GM21423 (cell line): Measurements from ENCODE around the gene MYO1F.
A peak's percentile ranks its signal among the peaks of the same experiment; 100 is the strongest.
"Not testable (repeated sequence)": the region's sequence is repeated elsewhere in the genome, so short reads cannot be mapped to it uniquely, and the experiment has no call there.

ENCODE experiments used
- ATAC-seq: cut with Tn5 transposase; IDR thresholded peaks from one replicate; pipeline ENCODE4 v1.9.1; 2021; ENCODE audit warnings: mild to moderate bottlenecking, moderate library complexity; ENCODE audit not compliant: unreplicated experiment

MYO1F gene

GRCh38 chr19:8600816-8601215 is 23.6 kb upstream of the MYO1F start:
- ATAC-seq: no peak

- ATAC-seq: no peak
Observed at GRCh38 chr19:8600064-8600463, 22.8 kb upstream of the MYO1F start.

- no peak for ATAC-seq
Observed at GRCh38 chr19:8596168-8596567, 18.9 kb upstream of the MYO1F start.

GRCh38 chr19:8595651-8596050 is 18.4 kb upstream of the MYO1F start:
- ATAC-seq: no peak

GRCh38 chr19:8593931-8594330 is 16.7 kb upstream of the MYO1F start:
- no peak for ATAC-seq

GRCh38 chr19:8592231-8593009 is 15.2 kb upstream of the MYO1F start:
- ATAC-seq: no peak

GRCh38 chr19:8589177-8589714 is 12.0 kb upstream of the MYO1F start:
- ATAC-seq: no peak

- no peak for ATAC-seq
Observed at GRCh38 chr19:8585894-8586750, 8.9 kb upstream of the MYO1F start.

- ATAC-seq: no peak
Observed at GRCh38 chr19:8584965-8585893, 8.0 kb upstream of the MYO1F start.

- ATAC-seq: no peak
Observed at GRCh38 chr19:8580710-8581281, 3.6 kb upstream of the MYO1F start.

GRCh38 chr19:8578642-8579265 is 1.5 kb upstream of the MYO1F start:
- no peak for ATAC-seq

GRCh38 chr19:8577741-8578140 is 499 bp upstream of the MYO1F start:
- no peak for ATAC-seq

- ATAC-seq: no peak
Observed at GRCh38 chr19:8576273-8576993, 809 bp downstream of the MYO1F start.

- no peak for ATAC-seq
Observed at GRCh38 chr19:8575467-8575997, 1.7 kb downstream of the MYO1F start.

- not testable (repeated sequence) for ATAC-seq
Observed at GRCh38 chr19:8574619-8574922, 2.7 kb downstream of the MYO1F start.

- ATAC-seq: no peak
Observed at GRCh38 chr19:8573316-8573715, 3.9 kb downstream of the MYO1F start.

- no peak for ATAC-seq
Observed at GRCh38 chr19:8571006-8571411, 6.2 kb downstream of the MYO1F start.

- ATAC-seq: peak; percentile 77
Observed at GRCh38 chr19:8569066-8569771, 8.0 kb downstream of the MYO1F start.
